Nephron (organoid): ENCODE results near the gene ATP9A.
A peak's percentile ranks its signal among the peaks of the same experiment; 100 is the strongest.
"Not testable (repeated sequence)": the region's sequence is repeated elsewhere in the genome, so short reads cannot be mapped to it uniquely, and the experiment has no call there.

Experiments used
- H3K27ac Mint-ChIP-seq, 3 experiments: 2 replicates each; pipeline ENCODE4 v1.8.0; 2020; ENCODE audit warnings: mixed read lengths in 3 of 3, mild to moderate bottlenecking in 2 of 3, moderate library complexity in 1 of 3
- H3K27me3 Mint-ChIP-seq: 2 replicates; pipeline ENCODE4 v1.8.0; 2021; ENCODE audit warnings: low read depth, mild to moderate bottlenecking, moderate library complexity, mixed read lengths
- H3K36me3 Mint-ChIP-seq: 2 replicates; pipeline ENCODE4 v1.8.0; 2020; ENCODE audit warnings: low read depth, mixed read lengths
- H3K4me1 Mint-ChIP-seq: 2 replicates; pipeline ENCODE4 v1.8.0; 2020; ENCODE audit warnings: mixed read lengths
- H3K4me3 Mint-ChIP-seq, 3 experiments: 2 replicates each; pipeline ENCODE4 v1.8.0; 2020; ENCODE audit warnings: mild to moderate bottlenecking in 3 of 3, mixed read lengths in 3 of 3, moderate library complexity in 2 of 3
- H3K9me3 Mint-ChIP-seq: 2 replicates; pipeline ENCODE4 v1.8.0; 2020; ENCODE audit warnings: mixed read lengths
- CTCF ChIP-seq, 3 experiments: fragments of 200-600 bp; sonication (generic); IDR thresholded peaks; one replicate each; pipeline ENCODE4 v1.5.0; 2021; ENCODE audit warnings: antibody characterized with exemption in 3 of 3; ENCODE audit not compliant: unreplicated experiment in 3 of 3

The ATP9A gene

GRCh38 chr20:51768759-51769517 is 748 bp upstream of the ATP9A start:
- Mint-ChIP-seq H3K27ac (peak overlapping the region; percentile 64 to 94 (median 88)), H3K4me3 (peak overlapping the region; percentile 86 to 94 (median 93)), H3K9me3 (no peaks in the 10 kb centered on the region), H3K36me3 (no peaks in the 10 kb centered on the region), H3K4me1 (no peaks in the 10 kb centered on the region), H3K27me3 (peaks cover 4% of the 10 kb centered on the region)
- no peak for TF ChIP-seq CTCF (IDR thresholded peaks at IDR 0.05; ENCODE audit: unreplicated experiment in 3 of 3)

GRCh38 chr20:51766994-51767866 is 960 bp downstream of the ATP9A start:
- Mint-ChIP-seq H3K9me3 (no peaks in the 10 kb centered on the region), H3K4me3 (peak overlapping the region; percentile 89 to 90 (median 90)), H3K27ac (peak overlapping the region in 2 of 3 experiments; percentile 64 to 82), H3K36me3 (no peaks in the 10 kb centered on the region), H3K4me1 (no peaks in the 10 kb centered on the region), H3K27me3 (peaks cover 4% of the 10 kb centered on the region)
- TF ChIP-seq CTCF (IDR thresholded peaks at IDR 0.05; ENCODE audit: unreplicated experiment in 3 of 3), result peak; percentile 34 to 56 (median 51)

- not testable (repeated sequence) for H3K9me3 Mint-ChIP-seq, H3K4me1 Mint-ChIP-seq, H3K27me3 Mint-ChIP-seq
- H3K27ac Mint-ChIP-seq, result peak overlapping the region in 1 of 3 experiments; percentile 10
- H3K4me3 Mint-ChIP-seq, result peak overlapping the region; percentile 27 to 90 (median 53)
- H3K36me3 Mint-ChIP-seq, result peaks cover 13% of the 10 kb centered on the region
These were observed 2.8 kb downstream of the ATP9A start for GRCh38 chr20:51765381-51765780.

- Mint-ChIP-seq H3K36me3 (peaks cover 21% of the 10 kb centered on the region), H3K4me1 (no peaks in the 10 kb centered on the region), H3K27ac (no peak overlapping the region), H3K27me3 (no peaks in the 10 kb centered on the region), H3K4me3 (peak overlapping the region in 1 of 3 experiments; percentile 7), H3K9me3 (peaks cover 8% of the 10 kb centered on the region)
- no peak for TF ChIP-seq CTCF (IDR thresholded peaks at IDR 0.05; ENCODE audit: unreplicated experiment in 3 of 3)
These were observed 4.1 kb downstream of the ATP9A start for GRCh38 chr20:51763965-51764602.

GRCh38 chr20:51760905-51761546 is 7.2 kb downstream of the ATP9A start:
- no peak overlapping the region for H3K4me3 Mint-ChIP-seq
- no peak for TF ChIP-seq CTCF (IDR thresholded peaks at IDR 0.05; ENCODE audit: unreplicated experiment in 3 of 3)
- peaks cover 23% of the 10 kb centered on the region for H3K36me3 Mint-ChIP-seq
- no peaks in the 10 kb centered on the region for H3K4me1 Mint-ChIP-seq
- no peaks in the 10 kb centered on the region for H3K27me3 Mint-ChIP-seq
- peak overlapping the region in 1 of 3 experiments; percentile 16 for H3K27ac Mint-ChIP-seq
- peaks cover 8% of the 10 kb centered on the region for H3K9me3 Mint-ChIP-seq
